ENCODE results near the gene BMP7. TPM values are rescaled to one million over a fixed set of nuclear protein-coding genes. Genes with fewer than 3 reads are reported as not detected.
"Not testable (repeated sequence)": the region's sequence is repeated elsewhere in the genome, so short reads cannot be mapped to it uniquely, and the experiment has no call there.

The BMP7 gene
- total RNA-seq, 1 donor from 2014 or later: 0.10 TPM

GRCh38 chr20:57287901-57288300, 21.5 kb upstream of the BMP7 start:
- DNase-seq (ENCODE audit: low read depth): no peak

DNA sequence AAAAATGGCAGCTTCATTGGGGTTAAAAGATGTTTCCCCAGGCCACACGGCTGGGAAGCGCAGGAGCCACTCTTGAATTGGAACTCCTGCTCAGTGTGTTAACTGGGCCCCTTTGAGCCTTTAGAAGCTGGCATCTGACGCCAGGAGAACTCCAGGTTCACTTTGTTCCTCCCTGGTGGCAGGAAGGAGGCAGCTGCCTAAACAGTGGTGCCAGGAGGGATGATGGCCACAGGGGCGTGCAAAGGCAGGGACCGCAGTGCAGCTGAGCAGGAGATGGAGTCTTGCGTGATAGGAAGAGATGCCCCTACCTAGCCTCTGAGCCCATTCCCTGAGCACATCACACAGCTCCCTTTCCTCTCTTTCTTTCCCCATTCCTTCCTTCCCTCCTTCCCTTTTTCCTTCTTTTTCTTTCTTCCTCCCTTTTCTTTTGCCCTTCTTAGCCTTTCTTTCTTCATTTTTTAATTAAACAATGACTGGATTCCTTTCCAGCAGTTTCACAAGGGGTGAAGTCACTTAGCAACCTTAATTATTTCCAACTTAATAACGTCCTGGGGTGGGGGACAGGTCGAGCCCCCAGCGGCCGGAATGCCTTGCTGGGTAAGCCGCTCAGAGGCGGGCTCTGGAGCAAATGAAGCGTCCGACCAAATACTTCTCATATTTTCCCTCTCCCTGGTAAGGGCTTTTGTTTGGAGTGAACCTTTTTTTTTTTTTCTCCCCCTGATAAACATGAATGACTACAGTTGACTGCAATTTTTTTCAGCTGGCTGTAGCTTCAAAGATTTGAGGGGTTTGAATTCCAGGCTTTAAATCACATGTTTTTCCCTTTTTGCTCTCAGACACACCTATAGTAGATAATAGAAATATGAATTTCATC, 20.8 kb upstream of the BMP7 start:
- peak; percentile 6 for DNase-seq (ENCODE audit: low read depth)

DNA sequence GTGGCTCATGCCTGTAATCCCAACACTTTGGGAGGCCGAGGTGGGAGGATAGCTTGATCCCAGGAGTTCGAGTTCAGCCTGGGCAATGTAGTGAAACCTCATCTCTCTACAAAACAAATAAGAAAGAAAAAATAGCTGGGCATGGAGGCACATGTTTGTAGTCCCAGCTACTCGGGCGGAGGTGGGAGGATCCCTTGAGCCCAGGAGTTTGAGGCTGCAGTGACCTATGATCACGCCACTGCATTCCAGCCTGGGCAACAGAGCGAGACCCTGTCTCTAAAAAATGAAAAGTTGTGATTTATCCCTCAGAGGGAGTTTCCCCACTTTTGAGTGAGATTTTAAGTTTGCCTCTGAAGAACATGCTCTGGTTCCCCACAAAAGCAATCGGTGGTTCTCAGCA, 17.4 kb upstream of the BMP7 start:
- peak; percentile 1 for DNase-seq (ENCODE audit: low read depth)

DNA sequence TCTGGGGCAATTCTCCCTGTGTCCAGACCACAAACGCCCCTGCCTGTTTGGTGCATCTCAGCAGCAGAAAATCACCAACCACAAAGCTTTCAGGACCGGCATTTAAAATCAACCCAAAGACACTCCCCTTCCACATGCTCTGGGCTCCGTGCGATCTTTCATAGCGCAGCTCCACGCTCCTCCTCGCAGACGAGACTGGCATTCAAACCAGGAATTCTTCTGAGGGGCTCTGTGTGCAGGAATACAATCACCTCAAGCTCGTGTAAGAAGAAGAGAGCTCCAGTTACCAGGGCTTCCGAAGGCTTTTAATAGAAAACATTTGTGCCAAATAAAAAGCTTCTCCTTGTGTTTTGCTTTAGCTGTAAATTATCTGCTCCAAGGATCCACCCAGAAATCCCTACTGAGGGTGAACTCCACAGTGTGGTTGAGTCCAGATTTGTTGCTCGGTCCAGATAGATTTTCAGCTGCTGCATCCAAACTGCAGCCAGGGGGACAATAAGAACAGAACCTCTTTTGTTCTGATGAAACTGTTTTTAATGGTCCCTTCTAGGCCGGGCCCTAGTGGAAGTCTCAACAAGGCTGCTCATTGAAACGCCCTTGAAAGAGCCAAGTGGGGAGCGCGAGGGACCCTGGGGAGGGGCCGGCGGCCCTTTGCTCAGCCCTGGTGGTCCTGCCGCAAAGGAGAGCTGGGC, 16.4 kb upstream of the BMP7 start:
- no peak for DNase-seq (ENCODE audit: low read depth)

- no peak for DNase-seq (ENCODE audit: low read depth)
Observed at GRCh38 chr20:57281900-57282299, 15.5 kb upstream of the BMP7 start.

DNA sequence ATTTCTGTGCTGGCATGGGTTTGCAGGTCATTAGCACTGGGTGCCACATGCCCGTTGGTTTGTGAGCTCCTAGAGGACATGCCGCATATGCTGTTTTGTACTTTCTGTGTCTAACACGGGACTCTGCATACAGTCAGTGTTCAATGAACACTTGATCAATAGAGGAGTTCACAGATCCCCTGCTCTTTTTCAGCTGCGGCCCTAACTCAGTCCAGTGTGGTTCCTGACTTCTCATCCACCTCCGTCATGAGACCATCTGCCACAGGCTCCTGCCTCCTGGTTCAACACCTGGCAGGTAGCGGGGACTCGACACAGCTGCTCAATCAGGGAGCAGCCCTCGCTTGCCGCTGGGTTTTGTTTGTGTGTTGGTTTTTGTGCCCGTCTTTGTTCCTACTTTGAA, 13.8 kb upstream of the BMP7 start:
- no peak for DNase-seq (ENCODE audit: low read depth)

- not testable (repeated sequence) for DNase-seq (ENCODE audit: low read depth)
Observed at GRCh38 chr20:57279548-57279947, 13.1 kb upstream of the BMP7 start.

GRCh38 chr20:57278457-57278856, 12.0 kb upstream of the BMP7 start:
- no peak for DNase-seq (ENCODE audit: low read depth)

- DNase-seq (ENCODE audit: low read depth): no peak
Observed at GRCh38 chr20:57277398-57278105, 11.1 kb upstream of the BMP7 start.

- no peak for DNase-seq (ENCODE audit: low read depth)
Observed at GRCh38 chr20:57276221-57276620, 9.8 kb upstream of the BMP7 start.

- DNase-seq (ENCODE audit: low read depth): no peak
Observed at GRCh38 chr20:57275813-57276212, 9.4 kb upstream of the BMP7 start.

DNA sequence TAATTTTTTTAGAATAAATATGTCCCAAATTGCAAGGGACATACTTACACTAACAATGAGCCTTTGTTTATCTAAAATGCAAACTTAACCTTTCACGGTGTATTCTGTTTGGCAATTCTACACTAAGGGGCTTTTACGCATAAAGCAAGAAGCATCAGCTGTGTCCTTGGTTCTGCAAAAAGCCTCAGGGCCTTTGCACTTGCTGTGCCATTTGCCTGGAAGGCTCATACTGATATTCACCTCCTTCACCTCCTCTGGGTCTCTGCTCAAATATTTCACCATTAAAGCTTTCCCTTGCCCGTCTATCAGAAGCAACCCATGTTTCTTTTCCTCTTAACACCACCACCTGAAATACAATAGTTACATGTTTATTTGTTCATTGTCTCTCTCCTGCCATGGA, 8.9 kb upstream of the BMP7 start:
- DNase-seq (ENCODE audit: low read depth): no peak

DNA sequence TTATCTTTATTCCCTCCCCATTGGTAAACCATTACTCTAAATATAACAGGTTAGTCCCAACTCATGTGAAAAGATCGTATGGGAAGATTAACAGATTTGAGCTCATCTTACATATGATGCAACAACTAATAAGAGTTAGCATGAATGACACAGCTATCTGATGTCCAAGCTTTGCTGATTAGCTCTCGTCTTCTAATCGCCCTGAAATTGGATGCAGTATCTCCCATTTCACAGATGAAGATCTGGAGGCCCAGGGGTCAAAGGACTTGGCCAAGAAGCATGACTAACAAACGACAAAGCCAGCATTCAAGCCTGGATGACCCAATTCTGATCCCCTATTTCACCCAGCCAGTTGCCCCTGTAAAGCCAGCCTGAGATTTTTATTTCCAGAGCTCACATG, 8.4 kb upstream of the BMP7 start:
- DNase-seq (ENCODE audit: low read depth): no peak

DNA sequence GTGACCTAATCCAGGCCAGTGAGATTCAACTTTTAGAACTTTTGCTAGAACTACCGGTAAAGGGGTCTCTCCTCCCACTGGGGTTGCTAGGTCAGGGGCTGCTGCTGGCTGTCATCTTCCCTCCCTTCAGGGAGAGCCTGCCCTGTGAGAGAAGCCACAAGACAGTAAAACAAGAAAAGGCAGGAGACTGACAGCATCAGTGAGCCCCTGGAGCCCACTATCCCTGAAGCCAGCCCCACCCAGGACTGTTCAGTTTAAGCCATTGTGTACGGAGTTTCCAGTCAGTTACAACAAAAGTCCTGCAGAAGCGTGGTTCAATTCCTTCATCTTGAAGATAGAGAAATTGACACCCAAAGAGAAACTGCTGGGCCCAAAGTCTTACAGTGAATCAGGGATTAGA, 7.9 kb upstream of the BMP7 start:
- no peak for DNase-seq (ENCODE audit: low read depth)

DNA sequence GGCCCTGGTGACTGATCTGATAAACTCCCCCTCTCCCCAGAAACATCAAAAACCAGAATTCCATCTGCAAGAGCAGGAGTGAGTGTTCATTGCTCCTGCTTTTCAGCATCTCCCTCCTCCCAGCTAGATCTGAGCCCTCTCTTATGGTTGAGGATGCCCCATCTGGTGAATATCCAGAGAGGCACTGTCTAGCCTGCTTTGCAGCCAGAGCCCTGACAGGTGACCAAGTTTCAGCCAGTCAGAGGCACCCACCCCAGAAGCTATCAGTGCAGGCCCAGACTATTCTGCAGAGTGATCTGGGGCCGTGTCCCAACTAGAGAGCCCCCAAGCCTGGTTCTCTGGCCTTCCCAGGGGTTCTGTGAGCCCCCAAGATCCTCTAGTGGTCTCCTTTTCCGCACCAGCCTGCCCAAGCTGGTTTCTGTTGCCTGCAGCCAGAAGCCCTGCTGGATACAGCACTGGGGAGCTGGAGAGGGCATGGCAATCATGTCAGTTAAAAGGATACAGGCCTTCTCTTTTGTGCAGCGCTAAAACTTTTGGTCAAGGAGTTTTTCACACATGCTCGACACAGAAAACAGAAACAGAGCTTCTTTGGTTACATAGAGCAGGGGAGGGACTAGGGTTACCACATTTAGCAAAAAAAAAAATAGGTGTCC, 6.6 kb upstream of the BMP7 start:
- no peak for DNase-seq (ENCODE audit: low read depth)

DNA sequence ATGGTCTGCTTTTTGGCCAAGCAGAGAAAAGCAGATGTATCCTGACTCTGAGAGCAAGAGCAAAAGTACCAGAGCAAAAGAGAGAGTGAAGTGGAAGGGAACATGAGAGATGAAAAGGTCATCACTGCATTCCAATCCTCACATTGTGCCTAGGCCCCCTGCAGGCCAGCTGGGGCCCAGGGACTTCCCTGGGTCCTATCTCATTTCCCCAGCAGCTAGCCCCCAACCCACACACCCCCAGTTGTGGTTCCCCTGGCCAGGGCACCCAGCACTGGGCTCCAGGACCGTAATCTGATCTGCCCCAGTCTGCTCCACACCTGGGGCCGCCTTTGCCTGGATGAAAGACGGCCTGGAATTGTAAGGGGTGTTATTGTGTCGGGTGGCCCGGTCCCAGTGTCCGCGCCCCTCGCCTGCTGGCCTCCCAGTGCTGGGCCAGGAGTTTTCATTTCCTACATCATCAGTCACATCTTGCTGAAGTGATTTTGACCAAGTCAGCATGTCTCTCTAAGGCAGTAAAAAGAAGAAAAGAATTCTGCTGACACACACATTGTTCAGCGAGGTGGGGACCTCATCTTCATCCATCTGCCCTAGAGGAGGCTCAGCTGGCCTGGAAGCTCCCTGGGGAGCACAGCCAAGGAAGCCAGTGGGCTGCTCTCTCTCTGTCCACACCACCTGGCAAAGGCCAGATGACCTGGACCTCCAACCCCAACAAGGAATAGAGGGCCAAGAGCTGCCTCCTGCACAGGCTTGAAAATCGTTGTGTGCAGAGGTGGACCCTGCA, 4.0 kb upstream of the BMP7 start:
- DNase-seq (ENCODE audit: low read depth): no peak

DNA sequence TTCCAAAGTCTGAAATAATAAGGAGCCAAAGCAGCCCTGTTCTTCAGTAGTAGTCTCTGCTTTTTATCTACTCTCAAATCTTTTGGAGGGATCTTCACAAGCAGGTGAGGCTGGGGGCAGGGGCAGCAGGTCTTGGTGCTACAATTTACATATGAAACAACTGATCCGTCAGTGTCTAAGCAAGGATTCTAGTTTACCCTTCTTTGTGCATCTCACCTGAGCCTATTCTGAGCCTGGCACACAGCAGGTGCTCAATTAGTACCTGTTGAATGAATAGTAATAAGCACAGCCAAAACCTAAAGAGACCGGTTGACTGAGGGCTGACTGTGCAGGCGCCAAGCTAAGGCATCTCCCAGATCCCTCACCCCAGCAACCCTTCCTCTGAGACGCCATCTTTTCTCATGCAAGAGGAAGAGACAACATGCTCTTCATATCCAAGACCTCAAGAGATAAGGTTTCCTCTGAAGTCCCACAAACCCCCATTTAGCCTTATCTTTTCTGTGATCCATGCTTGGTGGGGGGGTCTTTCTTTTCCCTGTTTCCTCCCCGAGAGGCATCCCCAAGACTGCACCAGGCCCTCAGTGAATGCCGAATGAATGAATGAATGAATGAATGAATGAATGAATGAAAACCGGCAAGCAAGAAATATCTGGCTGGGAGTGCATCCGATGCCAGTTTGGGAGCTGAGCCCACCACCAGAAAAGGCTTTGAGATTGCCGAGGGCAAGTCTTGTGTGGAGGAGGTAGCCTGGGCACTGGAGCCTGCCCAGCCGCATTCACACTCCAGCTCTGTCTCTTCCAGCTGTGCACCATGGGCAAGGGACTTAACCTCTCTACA, 2.9 kb upstream of the BMP7 start:
- DNase-seq (ENCODE audit: low read depth): no peak

GRCh38 chr20:57268399-57269076, 2.1 kb upstream of the BMP7 start:
- no peak for DNase-seq (ENCODE audit: low read depth)

- no peak for DNase-seq (ENCODE audit: low read depth)
Observed at GRCh38 chr20:57267158-57267821, 849 bp upstream of the BMP7 start.

DNA sequence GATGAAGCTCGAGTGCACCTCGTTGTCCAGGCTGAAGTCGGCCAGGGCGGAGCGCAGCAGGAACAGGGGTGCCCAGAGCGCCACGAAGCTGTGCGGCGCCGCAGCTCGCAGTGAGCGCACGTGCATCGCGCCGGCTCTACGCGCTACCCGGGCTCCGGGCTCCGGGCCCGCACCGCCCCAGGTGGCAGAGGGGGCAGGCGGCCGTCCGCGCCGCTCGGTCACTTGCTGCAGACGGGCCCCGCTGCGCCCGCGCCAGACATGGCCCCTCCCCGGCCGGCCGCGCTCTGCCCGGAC, 497 bp downstream of the BMP7 start:
- no peak for DNase-seq (ENCODE audit: low read depth)

Measured in renal cortical epithelial cell (primary cell).